Erythroblast (primary cell): ENCODE data around the gene MCOLN3.
A peak's percentile ranks its signal among the peaks of the same experiment; 100 is the strongest.
"Not testable (repeated sequence)": the region's sequence is repeated elsewhere in the genome, so short reads cannot be mapped to it uniquely, and the experiment has no call there.

ENCODE experiments used
- DNase-seq, 2 experiments: peaks; one replicate each; lab custom pipeline; 2025; lab: John Stamatoyannopoulos, UW
- GATA1 ChIP-seq: IDR thresholded peaks from 2 replicates; pipeline ENCODE4 v1.6.1; 2011; ENCODE audit warnings: low read depth, mild to moderate bottlenecking, control low read depth, low read length, moderate library complexity
- POLR2A ChIP-seq: IDR thresholded peaks from 2 replicates; pipeline ENCODE4 v1.6.1; 2011; ENCODE audit warnings: mild to moderate bottlenecking, low read length

The MCOLN3 gene

GRCh38 chr1:85028151-85028550 lies 20.1 kb downstream of the MCOLN3 start:
- no peak for TF ChIP-seq GATA1
- TF ChIP-seq POLR2A = no peak
- DNase-seq = no peak

- no peak for DNase-seq
- no peak for TF ChIP-seq GATA1
- no peak for TF ChIP-seq POLR2A
Observed at GRCh38 chr1:85027242-85027983, 20.9 kb downstream of the MCOLN3 start.

- no peak for TF ChIP-seq POLR2A
- no peak for TF ChIP-seq GATA1
- no peak for DNase-seq
Observed at GRCh38 chr1:85025940-85026339, 22.4 kb downstream of the MCOLN3 start.

- TF ChIP-seq GATA1 = no peak
- no peak for TF ChIP-seq POLR2A
- no peak for DNase-seq
Observed at GRCh38 chr1:85024736-85025135, 23.6 kb downstream of the MCOLN3 start.

GRCh38 chr1:85022700-85023099 lies 25.6 kb downstream of the MCOLN3 start:
- no peak for TF ChIP-seq POLR2A
- DNase-seq = no peak

GRCh38 chr1:85019994-85020393 lies 28.3 kb downstream of the MCOLN3 start:
- no peak for TF ChIP-seq GATA1
- TF ChIP-seq POLR2A = no peak
- DNase-seq = no peak

- no peak for DNase-seq
- TF ChIP-seq POLR2A = no peak
- no peak for TF ChIP-seq GATA1
Observed at GRCh38 chr1:85015826-85016225, 32.5 kb downstream of the MCOLN3 start.

- DNase-seq = not testable (repeated sequence)
Observed at GRCh38 chr1:85005641-85006040, 42.7 kb downstream of the MCOLN3 start.

- no peak for TF ChIP-seq GATA1
- no peak for TF ChIP-seq POLR2A
- no peak for DNase-seq
Observed at GRCh38 chr1:85001742-85002141, 46.6 kb downstream of the MCOLN3 start.

- no peak for TF ChIP-seq POLR2A
- TF ChIP-seq GATA1 = no peak
- no peak for DNase-seq
Observed at GRCh38 chr1:84998642-84999280, 49.5 kb downstream of the MCOLN3 start.

GRCh38 chr1:84997667-84998600 lies 50.4 kb downstream of the MCOLN3 start:
- DNase-seq = no peak
- TF ChIP-seq POLR2A (no peak), GATA1 (no peak)

- no peak for TF ChIP-seq GATA1
- TF ChIP-seq POLR2A = no peak
- DNase-seq = peak; percentile 37 to 47
Observed at GRCh38 chr1:84996846-84997666, 51.2 kb downstream of the MCOLN3 start, which contains the start of gene MCOLN2. Gene MCOLN2, minus strand, starts transcription at chr1:84997113. Its CDS starts 241 bp downstream, at chr1:84996872.

- no peak for DNase-seq
Observed at GRCh38 chr1:84995484-84996334, 52.6 kb downstream of the MCOLN3 start.

More at GRCh38 chr1:84995484-84996334, 52.6 kb downstream of the MCOLN3 start:
- TF ChIP-seq GATA1 (no peak), POLR2A (no peak)
